Occipital lobe (tissue), 2 donors: ENCODE results near the gene ANO2. TPM values are rescaled to one million over a fixed set of nuclear protein-coding genes. Genes with fewer than 3 reads are reported as not detected.
"Not testable (repeated sequence)": the region's sequence is repeated elsewhere in the genome, so short reads cannot be mapped to it uniquely, and the experiment has no call there.

Experiments used
- DNase-seq: peaks from one replicate; lab custom pipeline; 2025; lab: John Stamatoyannopoulos, UW
- total RNA-seq: library from RNA; depleted of rRNA; stranded (reverse); fragments of >200 nt; gene quantifications from one replicate; pipeline ENCODE4 v1.2.3, GENCODE V29; 2014

The ANO2 gene
- total RNA-seq, 1 donor from 2014 or later: 3.6 TPM

- no peak for DNase-seq
Measured at GRCh38 chr12:5889381-5890047, 55.5 kb downstream of the ANO2 start.

- DNase-seq: no peak
Measured at GRCh38 chr12:5888816-5889315, 56.2 kb downstream of the ANO2 start.

GRCh38 chr12:5887819-5888218 is 57.2 kb downstream of the ANO2 start:
- not testable (repeated sequence) for DNase-seq

GRCh38 chr12:5884866-5885265 is 60.2 kb downstream of the ANO2 start:
- no peak for DNase-seq

GRCh38 chr12:5884285-5884684 is 60.8 kb downstream of the ANO2 start:
- no peak for DNase-seq

GRCh38 chr12:5882511-5883190 is 62.4 kb downstream of the ANO2 start:
- no peak for DNase-seq

GRCh38 chr12:5881666-5882065 is 63.4 kb downstream of the ANO2 start:
- DNase-seq: no peak

GRCh38 chr12:5881101-5881606 is 63.9 kb downstream of the ANO2 start:
- no peak for DNase-seq

GRCh38 chr12:5875851-5876250 is 69.2 kb downstream of the ANO2 start:
- DNase-seq: no peak

- no peak for DNase-seq
Measured at GRCh38 chr12:5874514-5874913, 70.5 kb downstream of the ANO2 start.

GRCh38 chr12:5873281-5873919 is 71.7 kb downstream of the ANO2 start:
- no peak for DNase-seq

GRCh38 chr12:5872745-5873144 is 72.3 kb downstream of the ANO2 start:
- DNase-seq: no peak

GRCh38 chr12:5871741-5872140 is 73.3 kb downstream of the ANO2 start:
- no peak for DNase-seq

- DNase-seq: no peak
Measured at GRCh38 chr12:5870183-5870582, 74.9 kb downstream of the ANO2 start.

GRCh38 chr12:5868625-5869295 is 76.3 kb downstream of the ANO2 start:
- no peak for DNase-seq

- no peak for DNase-seq
Measured at GRCh38 chr12:5865397-5865796, 79.7 kb downstream of the ANO2 start.

GRCh38 chr12:5864972-5865371 is 80.1 kb downstream of the ANO2 start:
- DNase-seq: no peak

- DNase-seq: no peak
Measured at GRCh38 chr12:5864301-5864700, 80.8 kb downstream of the ANO2 start.

- DNase-seq: no peak
Measured at GRCh38 chr12:5861416-5861815, 83.6 kb downstream of the ANO2 start.

GRCh38 chr12:5856692-5857091 is 88.4 kb downstream of the ANO2 start:
- DNase-seq: no peak

GRCh38 chr12:5846950-5847349 is 98.1 kb downstream of the ANO2 start:
- no peak for DNase-seq

- DNase-seq: no peak
Measured at GRCh38 chr12:5840944-5841343, 104.1 kb downstream of the ANO2 start.
